Nephron (organoid): ENCODE data around the gene KRTAP10-12.

Source experiments
- H3K27ac Mint-ChIP-seq, 3 experiments: 2 replicates each; pipeline ENCODE4 v1.8.0; 2020; ENCODE audit warnings: mixed read lengths in 3 of 3, mild to moderate bottlenecking in 2 of 3, moderate library complexity in 1 of 3
- H3K27me3 Mint-ChIP-seq: 2 replicates; pipeline ENCODE4 v1.8.0; 2021; ENCODE audit warnings: low read depth, mild to moderate bottlenecking, moderate library complexity, mixed read lengths
- H3K36me3 Mint-ChIP-seq: 2 replicates; pipeline ENCODE4 v1.8.0; 2020; ENCODE audit warnings: low read depth, mixed read lengths
- H3K4me1 Mint-ChIP-seq: 2 replicates; pipeline ENCODE4 v1.8.0; 2020; ENCODE audit warnings: mixed read lengths
- H3K4me3 Mint-ChIP-seq, 3 experiments: 2 replicates each; pipeline ENCODE4 v1.8.0; 2020; ENCODE audit warnings: mild to moderate bottlenecking in 3 of 3, mixed read lengths in 3 of 3, moderate library complexity in 2 of 3
- H3K9me3 Mint-ChIP-seq: 2 replicates; pipeline ENCODE4 v1.8.0; 2020; ENCODE audit warnings: mixed read lengths
- TF ChIP-seq, protein P1 (sequence below), 3 experiments: fragments of 200-600 bp; sonication (generic); IDR thresholded peaks; one replicate each; pipeline ENCODE4 v1.5.0; 2021; ENCODE audit warnings: antibody characterized with exemption in 3 of 3; ENCODE audit not compliant: unreplicated experiment in 3 of 3

Gene KRTAP10-12

GRCh38 chr21:44727757-44728156 lies 30.8 kb downstream of the KRTAP10-12 start:
- H3K27ac Mint-ChIP-seq, result no peak overlapping the region
- TF ChIP-seq, protein P1, sequence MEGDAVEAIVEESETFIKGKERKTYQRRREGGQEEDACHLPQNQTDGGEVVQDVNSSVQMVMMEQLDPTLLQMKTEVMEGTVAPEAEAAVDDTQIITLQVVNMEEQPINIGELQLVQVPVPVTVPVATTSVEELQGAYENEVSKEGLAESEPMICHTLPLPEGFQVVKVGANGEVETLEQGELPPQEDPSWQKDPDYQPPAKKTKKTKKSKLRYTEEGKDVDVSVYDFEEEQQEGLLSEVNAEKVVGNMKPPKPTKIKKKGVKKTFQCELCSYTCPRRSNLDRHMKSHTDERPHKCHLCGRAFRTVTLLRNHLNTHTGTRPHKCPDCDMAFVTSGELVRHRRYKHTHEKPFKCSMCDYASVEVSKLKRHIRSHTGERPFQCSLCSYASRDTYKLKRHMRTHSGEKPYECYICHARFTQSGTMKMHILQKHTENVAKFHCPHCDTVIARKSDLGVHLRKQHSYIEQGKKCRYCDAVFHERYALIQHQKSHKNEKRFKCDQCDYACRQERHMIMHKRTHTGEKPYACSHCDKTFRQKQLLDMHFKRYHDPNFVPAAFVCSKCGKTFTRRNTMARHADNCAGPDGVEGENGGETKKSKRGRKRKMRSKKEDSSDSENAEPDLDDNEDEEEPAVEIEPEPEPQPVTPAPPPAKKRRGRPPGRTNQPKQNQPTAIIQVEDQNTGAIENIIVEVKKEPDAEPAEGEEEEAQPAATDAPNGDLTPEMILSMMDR (IDR thresholded peaks at IDR 0.05; ENCODE audit: unreplicated experiment in 3 of 3), result no peak
- peaks cover 24% of the 10 kb centered on the region for H3K4me1 Mint-ChIP-seq
- peaks cover 9% of the 10 kb centered on the region for H3K9me3 Mint-ChIP-seq
- H3K27me3 Mint-ChIP-seq, result peaks cover 42% of the 10 kb centered on the region
- H3K4me3 Mint-ChIP-seq, result no peak overlapping the region
- no peaks in the 10 kb centered on the region for H3K36me3 Mint-ChIP-seq

DNA sequence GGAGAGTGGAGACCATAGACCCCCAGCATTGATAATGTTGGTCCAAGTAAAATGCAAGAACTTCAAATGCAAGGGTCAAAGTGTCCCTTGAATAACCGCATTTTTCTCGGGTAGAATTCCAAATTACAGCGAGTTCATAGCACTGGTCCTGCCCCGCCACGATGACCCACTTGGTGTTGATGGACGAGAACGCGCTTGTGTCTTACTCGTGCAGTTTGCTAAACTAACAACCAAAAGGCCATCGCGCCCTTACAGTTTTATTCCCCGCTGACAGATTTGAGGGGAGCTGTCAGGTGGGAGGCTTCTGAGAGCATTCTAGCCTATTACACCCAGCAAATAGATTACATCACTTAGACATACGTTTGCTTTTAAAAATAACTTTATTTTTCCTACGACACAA lies 31.7 kb downstream of the KRTAP10-12 start:
- H3K27me3 Mint-ChIP-seq, result peaks cover 41% of the 10 kb centered on the region
- H3K9me3 Mint-ChIP-seq, result peaks cover 9% of the 10 kb centered on the region
- H3K4me3 Mint-ChIP-seq, result no peak overlapping the region
- H3K36me3 Mint-ChIP-seq, result no peaks in the 10 kb centered on the region
- H3K27ac Mint-ChIP-seq, result no peak overlapping the region
- TF ChIP-seq, protein P1 (IDR thresholded peaks at IDR 0.05; ENCODE audit: unreplicated experiment in 3 of 3), result no peak
- H3K4me1 Mint-ChIP-seq, result peaks cover 23% of the 10 kb centered on the region

DNA sequence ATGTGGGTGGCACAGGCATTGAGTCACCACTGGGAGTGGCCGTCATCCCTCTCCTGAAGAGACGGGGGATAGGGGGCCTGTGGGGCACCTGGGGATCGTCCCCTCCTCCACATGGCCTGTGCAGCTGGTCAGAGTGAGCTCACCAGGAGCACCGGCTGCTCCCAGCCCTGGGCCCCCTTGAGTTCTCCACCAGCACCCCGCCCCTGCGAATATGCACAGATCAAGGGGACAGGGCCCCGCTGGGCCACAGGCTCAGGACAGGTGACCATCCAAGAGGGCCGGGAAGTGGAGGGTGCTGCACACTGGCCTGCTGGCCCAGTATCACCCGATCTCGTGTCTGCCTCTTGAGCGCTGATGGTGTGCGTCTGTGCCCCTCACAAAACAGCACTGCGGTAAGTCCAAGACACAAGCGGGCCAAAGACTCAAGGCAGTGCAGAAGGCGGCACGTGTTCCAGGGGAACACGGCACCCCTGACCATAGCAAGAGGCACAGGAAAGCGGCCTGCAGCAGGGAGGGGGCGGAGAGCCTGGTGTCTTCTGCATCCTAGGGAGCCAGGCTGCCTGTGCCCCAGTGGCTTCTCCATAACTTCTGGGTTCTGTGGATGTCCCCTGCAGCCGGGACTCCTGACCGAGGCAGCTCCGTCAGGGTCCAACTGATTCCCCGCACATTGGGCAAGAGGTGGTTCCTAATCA lies 32.5 kb downstream of the KRTAP10-12 start:
- Mint-ChIP-seq H3K27ac (no peak overlapping the region), H3K4me1 (peaks cover 19% of the 10 kb centered on the region), H3K36me3 (no peaks in the 10 kb centered on the region), H3K4me3 (no peak overlapping the region), H3K9me3 (peaks cover 9% of the 10 kb centered on the region), H3K27me3 (peaks cover 35% of the 10 kb centered on the region)
- TF ChIP-seq, protein P1 (IDR thresholded peaks at IDR 0.05; ENCODE audit: unreplicated experiment in 3 of 3), result no peak

DNA sequence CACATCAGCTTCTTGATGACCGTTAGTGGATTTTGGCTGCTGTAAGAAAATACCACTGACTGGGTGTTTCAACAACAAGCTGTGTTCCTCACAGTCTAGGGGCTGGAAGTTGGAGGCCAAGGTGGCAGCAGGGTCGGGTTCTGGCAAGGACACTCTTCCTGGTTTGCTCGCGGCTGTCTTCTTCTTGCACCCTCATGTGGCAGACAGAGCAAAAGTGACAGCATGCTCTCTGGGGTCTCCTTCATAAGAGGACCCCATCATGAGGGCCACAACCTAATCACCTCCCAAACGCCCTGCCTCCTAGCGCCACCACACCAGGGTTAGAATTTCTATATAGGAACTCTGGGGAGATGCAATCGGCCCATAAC lies 33.0 kb downstream of the KRTAP10-12 start:
- Mint-ChIP-seq H3K27me3 (peaks cover 32% of the 10 kb centered on the region), H3K4me3 (no peak overlapping the region), H3K4me1 (peaks cover 19% of the 10 kb centered on the region), H3K27ac (no peak overlapping the region), H3K36me3 (no peaks in the 10 kb centered on the region), H3K9me3 (peaks cover 9% of the 10 kb centered on the region)
- TF ChIP-seq, protein P1 (IDR thresholded peaks at IDR 0.05; ENCODE audit: unreplicated experiment in 3 of 3), result no peak

GRCh38 chr21:44730951-44731579 lies 34.1 kb downstream of the KRTAP10-12 start:
- TF ChIP-seq, protein P1 (IDR thresholded peaks at IDR 0.05; ENCODE audit: unreplicated experiment in 3 of 3), result no peak
- Mint-ChIP-seq H3K27ac (no peak overlapping the region), H3K4me1 (peaks cover 19% of the 10 kb centered on the region), H3K4me3 (no peak overlapping the region), H3K27me3 (peaks cover 23% of the 10 kb centered on the region), H3K36me3 (no peaks in the 10 kb centered on the region), H3K9me3 (peaks cover 9% of the 10 kb centered on the region)

DNA sequence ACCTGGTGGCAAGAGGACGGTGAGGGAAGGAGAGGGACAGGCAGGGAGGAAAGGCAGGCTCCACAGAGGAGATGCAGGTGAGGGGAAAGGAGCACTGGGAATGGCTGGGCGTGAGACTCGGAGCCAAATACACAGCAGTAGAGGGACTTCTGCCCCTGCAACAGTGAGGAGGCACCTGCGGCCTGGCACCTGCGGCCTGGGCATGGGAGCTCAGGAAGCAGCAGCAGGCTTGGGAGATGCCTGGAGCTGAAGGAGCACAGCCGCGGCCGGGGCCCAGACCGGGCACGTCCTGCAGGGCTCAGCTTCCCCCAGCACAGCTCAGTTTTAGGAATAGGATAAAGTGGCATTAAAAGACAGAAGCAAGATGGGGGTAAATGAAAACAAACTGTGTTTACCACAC lies 35.3 kb downstream of the KRTAP10-12 start:
- Mint-ChIP-seq H3K4me1 (peaks cover 27% of the 10 kb centered on the region), H3K4me3 (no peak overlapping the region), H3K27me3 (peaks cover 16% of the 10 kb centered on the region), H3K9me3 (peaks cover 9% of the 10 kb centered on the region), H3K27ac (no peak overlapping the region), H3K36me3 (no peaks in the 10 kb centered on the region)
- TF ChIP-seq, protein P1 (IDR thresholded peaks at IDR 0.05; ENCODE audit: unreplicated experiment in 3 of 3), result no peak
